GM12878 (cell line): ENCODE data around the gene PRKCE. TPM values are rescaled to one million over a fixed set of nuclear protein-coding genes. Genes with fewer than 3 reads are reported as not detected.

ENCODE experiments used
- ATF7 ChIP-seq: fragments of 450-650 bp; IDR thresholded peaks from 2 replicates; pipeline ENCODE4 v1.6.1; 2016; ENCODE audit warnings: low read depth, mild to moderate bottlenecking
- BCL3 ChIP-seq: IDR thresholded peaks from 2 replicates; pipeline ENCODE4 v1.6.1; 2011; ENCODE audit warnings: borderline replicate concordance, low read depth, mild to moderate bottlenecking, moderate library complexity, low read length; ENCODE audit not compliant: insufficient read depth, poor library complexity, severe bottlenecking
- CHD1 ChIP-seq: IDR thresholded peaks from 2 replicates; pipeline ENCODE4 v1.6.1; 2012; ENCODE audit warnings: low read depth, low read length, improper control_type of control experiment
- FOS ChIP-seq: IDR thresholded peaks from 3 replicates; pipeline ENCODE4 v1.6.1; 2011; ENCODE audit warnings: borderline replicate concordance; ENCODE audit not compliant: insufficient read length; ENCODE audit errors: extremely low read depth
- FOXK2 ChIP-seq: fragments of 450-650 bp; IDR thresholded peaks from 2 replicates; pipeline ENCODE4 v1.6.1; 2017; ENCODE audit warnings: mild to moderate bottlenecking, moderate library complexity
- IRF4 ChIP-seq: IDR thresholded peaks from 2 replicates; pipeline ENCODE4 v1.6.1; 2011; ENCODE audit warnings: low read depth, low read length
- MTA3 ChIP-seq: IDR thresholded peaks from 2 replicates; pipeline ENCODE4 v1.6.1; 2012; ENCODE audit warnings: low read length, inconsistent platforms, borderline replicate concordance
- PAX8 ChIP-seq: fragments of 450-650 bp; IDR thresholded peaks from 2 replicates; pipeline ENCODE4 v1.6.1; 2017; ENCODE audit warnings: mild to moderate bottlenecking, moderate library complexity
- RB1 ChIP-seq: fragments of 450-650 bp; formaldehyde crosslinking; IDR thresholded peaks from 2 replicates; pipeline ENCODE4 v1.6.1; 2017; ENCODE audit warnings: mild to moderate bottlenecking, borderline replicate concordance
- RBBP5 ChIP-seq: fragments of 200-600 bp; sonication (generic); conservative IDR thresholded peaks from 2 replicates; pipeline ENCODE4 v1.6.1; 2016
- SMC3 ChIP-seq: IDR thresholded peaks from 2 replicates; pipeline ENCODE4 v1.6.1; 2011; ENCODE audit warnings: low read length, improper control_type of control experiment, borderline replicate concordance
- SRF ChIP-seq, 2 experiments: IDR thresholded peaks; 2 replicates each; pipeline ENCODE4 v1.6.1; 2011; ENCODE audit warnings: low read depth in 2 of 2, low read length in 2 of 2, mild to moderate bottlenecking in 1 of 2, moderate library complexity in 1 of 2
- USF1 ChIP-seq: IDR thresholded peaks from 2 replicates; pipeline ENCODE4 v1.6.1; 2011; ENCODE audit warnings: borderline replicate concordance, low read depth, mild to moderate bottlenecking, moderate library complexity, mixed read lengths, low read length; ENCODE audit not compliant: insufficient read depth; ENCODE audit errors: extremely low read length
- ZBTB33 ChIP-seq: fragments of 450-650 bp; IDR thresholded peaks from 2 replicates; pipeline ENCODE4 v1.6.1; 2017; ENCODE audit warnings: mild to moderate bottlenecking
- ZNF592 ChIP-seq: fragments of 450-650 bp; IDR thresholded peaks from 2 replicates; pipeline ENCODE4 v1.6.1; 2017; ENCODE audit warnings: mild to moderate bottlenecking, moderate library complexity
- ZZZ3 ChIP-seq: IDR thresholded peaks from 2 replicates; pipeline ENCODE4 v1.6.1; 2011; ENCODE audit warnings: low read depth; ENCODE audit not compliant: control insufficient read depth, insufficient read length
- polyA plus RNA-seq, 11 experiments: library from polyadenylated mRNA; depleted of rRNA in 4 of 11; unstranded in 6 of 11; stranded (reverse) in 5 of 11; fragments of >200 nt; fragmentation: Nextera tagmentation in 4 of 11; fragmentation: Illumina TruSeq in 1 of 11; extraction: Ambion mirVana in 4 of 11; extraction: Trizol in 1 of 11; gene quantifications; 1 replicate in 1 of 11; 2 replicates in 10 of 11; pipeline versions ENCODE4 v1.2.1 to v1.2.3, GENCODE V29; 2011 to 2016; ENCODE audit warnings: inconsistent platforms in 2 of 11, missing spikeins in 2 of 11, low read depth in 1 of 11
- total RNA-seq, 4 experiments: library from RNA; depleted of rRNA in 3 of 4; stranded (reverse); fragments of >200 nt in 3 of 4; fragmentation: Illumina TruSeq in 1 of 4; extraction: Trizol in 1 of 4; gene quantifications; 2 replicates each; pipeline versions ENCODE4 v1.2.1 to v1.2.3, GENCODE V29; 2013 to 2021
- TF ChIP-seq, protein P1 (sequence below): fragments of 450-650 bp; IDR thresholded peaks from 2 replicates; pipeline ENCODE4 v1.6.1; 2017; ENCODE audit warnings: low read depth, mild to moderate bottlenecking, moderate library complexity

Gene PRKCE
- total and polyA plus RNA-seq, 10 of the 15 experiments (the other 5 are each of a cell fraction or from before 2014, with no cell fraction given), result 2.6 to 28.2 (median 11.3) TPM

DNA sequence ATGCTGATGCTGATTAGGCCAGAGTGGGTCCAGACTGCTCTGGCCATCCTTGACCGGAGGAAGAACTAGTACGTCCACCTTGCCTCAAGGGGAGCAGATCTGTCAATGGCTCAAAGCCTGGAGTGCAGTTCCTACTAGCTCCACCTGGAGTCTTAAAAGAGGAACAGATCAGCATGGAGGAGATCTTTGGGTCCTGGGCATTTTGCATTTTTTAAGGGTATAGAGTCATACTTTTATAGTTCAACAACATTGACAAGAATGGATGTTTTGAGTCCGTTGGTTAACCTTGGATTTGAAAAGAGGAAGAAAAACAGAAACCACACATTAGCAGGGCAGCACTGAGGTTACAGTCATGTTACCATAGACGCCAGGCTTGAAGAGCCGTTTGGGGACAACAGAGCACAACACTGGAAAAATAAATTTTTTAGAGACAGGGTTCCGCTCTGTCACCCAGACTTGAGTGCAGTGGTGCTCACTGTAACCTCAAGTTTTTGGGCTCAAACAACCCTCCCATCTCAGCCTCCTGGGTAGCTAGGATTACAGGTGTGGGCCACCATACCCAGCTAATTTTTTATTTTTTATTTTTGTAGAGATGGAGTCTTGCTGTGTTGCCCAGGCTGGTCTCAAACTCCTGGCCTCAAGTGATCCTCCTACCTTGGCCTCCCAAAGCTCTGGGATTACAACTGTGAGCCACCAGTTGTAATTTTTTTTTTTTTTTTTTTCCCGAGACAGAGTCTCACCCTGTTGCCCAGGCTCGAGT lies 78.5 kb downstream of the PRKCE start (continued):
- TF ChIP-seq FOXK2 (no peak; the same call in 1 of the 2 replicates), SMC3 (peak; percentile 47; the same call in 1 of the 2 replicates), ZNF592 (no peak), ATF7 (peak; percentile 81), ZBTB33 (no peak), RBBP5 (no peak), IRF4 (no peak), BCL3 (no peak), FOS (no peak), CHD1 (no peak), ZZZ3 (no peak), USF1 (no peak), SRF (IDR thresholded peaks at IDR 0.05; ENCODE audit: low read depth in 2 of 2, low read length in 2 of 2) (no peak), MTA3 (peak; percentile 36; the same call in 1 of the 2 replicates), PAX8 (no peak), RB1 (no peak)
- TF ChIP-seq, protein P1, sequence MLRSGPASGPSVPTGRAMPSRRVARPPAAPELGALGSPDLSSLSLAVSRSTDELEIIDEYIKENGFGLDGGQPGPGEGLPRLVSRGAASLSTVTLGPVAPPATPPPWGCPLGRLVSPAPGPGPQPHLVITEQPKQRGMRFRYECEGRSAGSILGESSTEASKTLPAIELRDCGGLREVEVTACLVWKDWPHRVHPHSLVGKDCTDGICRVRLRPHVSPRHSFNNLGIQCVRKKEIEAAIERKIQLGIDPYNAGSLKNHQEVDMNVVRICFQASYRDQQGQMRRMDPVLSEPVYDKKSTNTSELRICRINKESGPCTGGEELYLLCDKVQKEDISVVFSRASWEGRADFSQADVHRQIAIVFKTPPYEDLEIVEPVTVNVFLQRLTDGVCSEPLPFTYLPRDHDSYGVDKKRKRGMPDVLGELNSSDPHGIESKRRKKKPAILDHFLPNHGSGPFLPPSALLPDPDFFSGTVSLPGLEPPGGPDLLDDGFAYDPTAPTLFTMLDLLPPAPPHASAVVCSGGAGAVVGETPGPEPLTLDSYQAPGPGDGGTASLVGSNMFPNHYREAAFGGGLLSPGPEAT, result peak; percentile 90
